ENCODE results near the gene PLEK2. TPM values are rescaled to one million over a fixed set of nuclear protein-coding genes. Genes with fewer than 3 reads are reported as not detected.

The PLEK2 gene
- total RNA-seq, 1 donor from 2014 or later: not detected

DNA sequence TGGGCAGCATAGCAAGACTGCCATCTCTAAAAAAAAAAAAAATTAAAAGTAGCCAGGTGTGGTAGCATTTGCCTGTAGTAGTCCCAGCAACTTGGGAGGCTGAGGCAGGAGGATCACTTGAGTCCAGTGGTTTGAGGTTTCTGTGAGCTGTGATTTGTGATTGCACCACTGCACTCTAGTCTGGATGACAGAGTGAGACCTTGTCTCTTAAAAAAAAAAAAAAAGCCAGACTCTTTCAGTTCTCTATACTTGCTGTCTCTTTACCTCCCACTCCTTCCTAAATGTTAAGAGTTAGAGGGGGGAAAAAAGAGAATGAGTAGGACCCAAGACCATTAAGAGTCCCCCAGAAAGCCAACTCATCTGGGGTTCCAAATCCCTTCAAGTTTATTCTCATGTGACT, 34.0 kb downstream of the PLEK2 start:
- Mint-ChIP-seq H3K4me1 (no peaks in the 10 kb centered on the region), H3K27me3 (ENCODE audit: insufficient read depth, low read depth) (no peaks in the 10 kb centered on the region), H3K4me3 (no peak overlapping the region), H3K27ac (no peak overlapping the region), H3K9me3 (no peaks in the 10 kb centered on the region), H3K36me3 (peaks cover 34% of the 10 kb centered on the region)
- no peak for TF ChIP-seq EZH2phosphoT487 (IDR thresholded peaks at IDR 0.05)
- no peak overlapping the region for H2AFZ ChIP-seq (replicated peaks)
- H3F3A ChIP-seq (ENCODE audit: low read depth): no peaks in the 10 kb centered on the region
- H3K4me1 ChIP-seq: no peaks in the 10 kb centered on the region
- no peaks in the 10 kb centered on the region for H3K79me2 ChIP-seq (ENCODE audit: low read depth)
- peaks cover 32% of the 10 kb centered on the region for H3K36me3 ChIP-seq
- H3K9me3 ChIP-seq (ENCODE audit: low read depth): no peaks in the 10 kb centered on the region
- H3K27me3 ChIP-seq: no peaks in the 10 kb centered on the region
- H3K27ac ChIP-seq: no peak overlapping the region
- no peak overlapping the region for H3K9ac ChIP-seq
- H3K4me3 ChIP-seq: no peak overlapping the region
- no peak for DNase-seq (ENCODE audit: low spot score)
- H4K20me1 ChIP-seq (ENCODE audit: low read depth): peaks cover 6% of the 10 kb centered on the region
- no peak overlapping the region for H3K4me2 ChIP-seq

DNA sequence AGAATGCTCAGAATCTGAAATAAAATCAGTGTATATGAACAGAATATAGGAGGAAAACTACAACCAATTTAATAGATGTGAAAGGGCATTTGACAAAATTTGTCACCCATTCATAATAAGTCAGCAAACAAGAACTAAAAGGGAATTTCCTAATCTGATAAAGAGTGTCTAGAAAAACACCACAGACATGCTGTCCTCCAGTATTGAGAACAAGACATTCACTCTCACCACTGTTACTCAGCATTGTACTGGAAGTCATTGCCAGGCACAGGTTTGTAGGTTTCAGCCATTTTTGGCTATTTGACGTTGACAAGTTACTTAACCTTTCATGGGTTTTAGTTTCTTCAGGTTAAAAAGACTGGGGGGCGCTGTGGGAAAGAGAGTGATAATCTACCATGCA, 38.6 kb downstream of the PLEK2 start:
- Histone ChIP-seq H3K4me2 (no peak overlapping the region), H3K9ac (no peak overlapping the region), H3K4me1 (no peaks in the 10 kb centered on the region), H3K79me2 (ENCODE audit: low read depth) (peaks cover 31% of the 10 kb centered on the region), H2AFZ (replicated peaks) (no peak overlapping the region), H3K4me3 (no peak overlapping the region), H4K20me1 (ENCODE audit: low read depth) (peaks cover 7% of the 10 kb centered on the region), H3F3A (ENCODE audit: low read depth) (no peaks in the 10 kb centered on the region), H3K27me3 (no peaks in the 10 kb centered on the region), H3K36me3 (peaks cover 31% of the 10 kb centered on the region), H3K9me3 (ENCODE audit: low read depth) (no peaks in the 10 kb centered on the region), H3K27ac (no peak overlapping the region)
- TF ChIP-seq EZH2phosphoT487 (IDR thresholded peaks at IDR 0.05) (no peak), EZH2 (IDR thresholded peaks at IDR 0.05) (no peak)
- TF ChIP-seq, protein P1, sequence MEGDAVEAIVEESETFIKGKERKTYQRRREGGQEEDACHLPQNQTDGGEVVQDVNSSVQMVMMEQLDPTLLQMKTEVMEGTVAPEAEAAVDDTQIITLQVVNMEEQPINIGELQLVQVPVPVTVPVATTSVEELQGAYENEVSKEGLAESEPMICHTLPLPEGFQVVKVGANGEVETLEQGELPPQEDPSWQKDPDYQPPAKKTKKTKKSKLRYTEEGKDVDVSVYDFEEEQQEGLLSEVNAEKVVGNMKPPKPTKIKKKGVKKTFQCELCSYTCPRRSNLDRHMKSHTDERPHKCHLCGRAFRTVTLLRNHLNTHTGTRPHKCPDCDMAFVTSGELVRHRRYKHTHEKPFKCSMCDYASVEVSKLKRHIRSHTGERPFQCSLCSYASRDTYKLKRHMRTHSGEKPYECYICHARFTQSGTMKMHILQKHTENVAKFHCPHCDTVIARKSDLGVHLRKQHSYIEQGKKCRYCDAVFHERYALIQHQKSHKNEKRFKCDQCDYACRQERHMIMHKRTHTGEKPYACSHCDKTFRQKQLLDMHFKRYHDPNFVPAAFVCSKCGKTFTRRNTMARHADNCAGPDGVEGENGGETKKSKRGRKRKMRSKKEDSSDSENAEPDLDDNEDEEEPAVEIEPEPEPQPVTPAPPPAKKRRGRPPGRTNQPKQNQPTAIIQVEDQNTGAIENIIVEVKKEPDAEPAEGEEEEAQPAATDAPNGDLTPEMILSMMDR (IDR thresholded peaks at IDR 0.05): no peak
- no peaks in the 10 kb centered on the region for H3K9me3 Mint-ChIP-seq
- no peak overlapping the region for H3K4me3 Mint-ChIP-seq
- H3K36me3 Mint-ChIP-seq: peaks cover 20% of the 10 kb centered on the region
- no peaks in the 10 kb centered on the region for H3K27me3 Mint-ChIP-seq (ENCODE audit: insufficient read depth, low read depth)
- DNase-seq (ENCODE audit: low spot score): no peak
- no peak overlapping the region for H3K27ac Mint-ChIP-seq
- H3K4me1 Mint-ChIP-seq: no peaks in the 10 kb centered on the region

DNA sequence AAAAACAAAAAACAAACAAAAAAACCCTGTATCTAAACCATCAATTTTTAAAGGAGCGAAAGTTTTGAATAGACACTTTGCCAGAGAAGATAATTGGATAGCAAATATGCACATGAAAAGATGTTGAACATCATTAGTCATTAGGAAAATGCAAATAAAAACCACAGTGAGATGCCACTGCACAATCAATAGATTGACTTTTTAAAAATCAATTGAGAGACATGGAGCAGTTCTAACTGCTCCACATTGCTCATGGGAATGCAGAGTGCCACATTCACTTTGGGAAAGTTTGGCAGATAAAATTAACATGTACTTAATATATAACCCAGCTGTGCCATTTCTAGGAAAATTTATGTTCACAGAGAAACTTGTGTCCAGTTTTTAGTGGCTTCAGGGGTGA, 39.1 kb downstream of the PLEK2 start:
- peaks cover 7% of the 10 kb centered on the region for H4K20me1 ChIP-seq (ENCODE audit: low read depth)
- peaks cover 31% of the 10 kb centered on the region for H3K36me3 ChIP-seq
- H3K4me3 Mint-ChIP-seq: no peak overlapping the region
- H3K9me3 ChIP-seq (ENCODE audit: low read depth): no peaks in the 10 kb centered on the region
- H3K27me3 ChIP-seq: no peaks in the 10 kb centered on the region
- no peak overlapping the region for H3K27ac Mint-ChIP-seq
- TF ChIP-seq, protein P1 (IDR thresholded peaks at IDR 0.05): no peak
- no peak for TF ChIP-seq EZH2 (IDR thresholded peaks at IDR 0.05)
- no peak for TF ChIP-seq EZH2phosphoT487 (IDR thresholded peaks at IDR 0.05)
- no peak overlapping the region for H3K4me2 ChIP-seq
- H3F3A ChIP-seq (ENCODE audit: low read depth): no peaks in the 10 kb centered on the region
- no peak overlapping the region for H2AFZ ChIP-seq (replicated peaks)
- no peak for DNase-seq (ENCODE audit: low spot score)
- H3K27ac ChIP-seq: no peak overlapping the region
- no peaks in the 10 kb centered on the region for H3K9me3 Mint-ChIP-seq
- peaks cover 31% of the 10 kb centered on the region for H3K79me2 ChIP-seq (ENCODE audit: low read depth)
- H3K27me3 Mint-ChIP-seq (ENCODE audit: insufficient read depth, low read depth): no peaks in the 10 kb centered on the region
- no peaks in the 10 kb centered on the region for H3K4me1 Mint-ChIP-seq
- H3K4me1 ChIP-seq: no peaks in the 10 kb centered on the region
- no peak overlapping the region for H3K4me3 ChIP-seq
- H3K9ac ChIP-seq: no peak overlapping the region
- H3K36me3 Mint-ChIP-seq: peaks cover 21% of the 10 kb centered on the region

DNA sequence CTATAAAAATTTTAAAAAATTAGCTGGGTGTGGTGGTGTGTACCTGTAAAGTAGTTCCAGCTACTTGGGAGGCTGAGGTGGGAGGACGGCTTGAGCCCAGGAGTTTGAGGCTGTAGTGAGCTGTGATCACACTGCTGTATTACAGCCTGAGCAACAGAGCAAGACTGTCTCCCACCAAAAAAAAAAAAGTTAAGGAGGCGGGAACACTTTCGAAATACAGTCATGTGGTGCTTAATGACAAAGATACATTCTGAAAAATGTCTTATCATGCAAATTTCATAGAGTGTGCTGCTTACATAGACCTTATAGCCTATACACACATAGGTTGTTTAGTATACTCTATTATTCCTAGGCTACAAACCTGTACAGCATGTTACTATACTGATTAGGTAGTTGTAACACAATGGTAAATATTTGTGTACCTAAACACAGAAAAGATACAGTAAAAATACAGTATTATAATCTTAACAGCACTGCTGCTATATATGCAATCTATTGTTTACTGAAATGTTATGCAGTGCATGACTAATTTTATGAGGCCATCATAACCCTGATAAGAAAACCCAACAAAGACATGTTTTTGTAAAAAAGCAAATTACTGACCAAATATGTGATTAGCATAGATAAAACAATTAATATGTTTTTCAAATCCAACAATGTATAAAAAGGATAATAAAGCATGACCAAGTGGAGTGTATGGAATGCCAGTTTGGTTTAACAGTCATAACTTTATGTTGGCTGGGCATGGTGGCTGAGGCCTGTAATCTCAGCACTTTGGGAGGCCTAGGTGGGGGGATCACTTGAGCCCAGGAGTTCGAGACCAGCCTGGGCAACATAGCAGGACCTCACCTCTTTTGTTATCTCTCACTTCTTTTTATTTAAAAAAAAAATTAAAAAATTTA, 40.5 kb downstream of the PLEK2 start:
- no peak overlapping the region for H3K4me2 ChIP-seq
- no peaks in the 10 kb centered on the region for H3K27me3 Mint-ChIP-seq (ENCODE audit: insufficient read depth, low read depth)
- H3K4me3 ChIP-seq: no peak overlapping the region
- H3K4me1 ChIP-seq: no peaks in the 10 kb centered on the region
- no peak overlapping the region for H2AFZ ChIP-seq (replicated peaks)
- no peak for DNase-seq (ENCODE audit: low spot score)
- no peaks in the 10 kb centered on the region for H3K27me3 ChIP-seq
- H3K27ac ChIP-seq: no peak overlapping the region
- no peaks in the 10 kb centered on the region for H3F3A ChIP-seq (ENCODE audit: low read depth)
- H3K9ac ChIP-seq: no peak overlapping the region
- peaks cover 34% of the 10 kb centered on the region for H3K36me3 ChIP-seq
- H3K36me3 Mint-ChIP-seq: peaks cover 19% of the 10 kb centered on the region
- no peak overlapping the region for H3K27ac Mint-ChIP-seq
- no peaks in the 10 kb centered on the region for H3K4me1 Mint-ChIP-seq
- H3K4me3 Mint-ChIP-seq: no peak overlapping the region
- no peak for TF ChIP-seq EZH2 (IDR thresholded peaks at IDR 0.05)
- H3K9me3 ChIP-seq (ENCODE audit: low read depth): no peaks in the 10 kb centered on the region
- no peaks in the 10 kb centered on the region for H3K9me3 Mint-ChIP-seq
- H4K20me1 ChIP-seq (ENCODE audit: low read depth): peaks cover 7% of the 10 kb centered on the region
- peaks cover 31% of the 10 kb centered on the region for H3K79me2 ChIP-seq (ENCODE audit: low read depth)
